Mucosa of stomach (tissue), 1 donor: ENCODE data around the gene EPB41L4B.

ENCODE experiments used
- H3K27me3 ChIP-seq: one replicate; pipeline ENCODE4 v1.7.0; 2013; ENCODE audit warnings: mild to moderate bottlenecking, low read length; ENCODE audit not compliant: control insufficient read depth, insufficient read depth
- H3K36me3 ChIP-seq: one replicate; pipeline ENCODE4 v1.7.0; 2013; ENCODE audit warnings: low read length; ENCODE audit not compliant: control insufficient read depth, insufficient read depth
- H3K4me1 ChIP-seq: one replicate; pipeline ENCODE4 v1.7.0; 2013; ENCODE audit warnings: mild to moderate bottlenecking, low read length; ENCODE audit not compliant: control insufficient read depth, insufficient read depth
- H3K4me3 ChIP-seq: one replicate; pipeline ENCODE4 v1.7.0; 2013; ENCODE audit warnings: low read length
- H3K9ac ChIP-seq: one replicate; pipeline ENCODE4 v1.7.0; 2013; ENCODE audit warnings: mild to moderate bottlenecking, low read length, moderate library complexity
- H3K9me3 ChIP-seq: one replicate; pipeline ENCODE4 v1.7.0; 2013; ENCODE audit warnings: mild to moderate bottlenecking, low read length, moderate library complexity; ENCODE audit not compliant: control insufficient read depth
- donor health status: Pancreatic carcinoma.

The EPB41L4B gene

GRCh38 chr9:109176963-109177362 lies 143.9 kb downstream of the EPB41L4B start:
- no peaks in the 10 kb centered on the region for H3K36me3 ChIP-seq
- no peaks in the 10 kb centered on the region for H3K4me1 ChIP-seq
- H3K9ac ChIP-seq: no peak overlapping the region
- no peaks in the 10 kb centered on the region for H3K9me3 ChIP-seq
- peaks cover 4% of the 10 kb centered on the region for H3K27me3 ChIP-seq
- no peak overlapping the region for H3K4me3 ChIP-seq

DNA sequence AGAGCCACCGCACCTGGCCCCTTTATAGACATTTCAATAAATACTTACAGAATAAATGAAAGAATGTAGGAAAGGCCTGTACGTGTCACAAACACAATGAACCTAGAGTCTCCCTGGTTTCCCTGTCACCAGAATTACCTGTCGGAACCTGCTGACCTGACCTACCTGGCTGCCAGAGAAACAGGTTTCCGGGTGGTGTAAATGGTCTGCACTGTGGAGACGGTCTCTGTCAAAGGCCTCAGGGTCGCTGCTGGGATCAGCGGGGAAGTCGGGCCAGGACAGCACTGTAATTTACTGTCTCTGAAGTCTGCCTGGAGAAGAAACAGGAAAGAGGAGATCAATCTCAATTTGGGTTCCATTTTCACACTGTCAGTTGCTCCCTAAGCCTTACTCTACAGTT lies 144.5 kb downstream of the EPB41L4B start:
- H3K9me3 ChIP-seq: no peaks in the 10 kb centered on the region
- H3K27me3 ChIP-seq: peaks cover 5% of the 10 kb centered on the region
- no peak overlapping the region for H3K4me3 ChIP-seq
- H3K36me3 ChIP-seq: no peaks in the 10 kb centered on the region
- H3K9ac ChIP-seq: no peak overlapping the region
- H3K4me1 ChIP-seq: no peaks in the 10 kb centered on the region

GRCh38 chr9:109172935-109173334 lies 147.9 kb downstream of the EPB41L4B start:
- H3K9ac ChIP-seq: no peak overlapping the region
- H3K9me3 ChIP-seq: no peaks in the 10 kb centered on the region
- H3K27me3 ChIP-seq: peaks cover 5% of the 10 kb centered on the region
- H3K4me1 ChIP-seq: no peaks in the 10 kb centered on the region
- no peaks in the 10 kb centered on the region for H3K36me3 ChIP-seq
- no peak overlapping the region for H3K4me3 ChIP-seq

- Histone ChIP-seq H3K4me1 (no peaks in the 10 kb centered on the region), H3K9me3 (no peaks in the 10 kb centered on the region), H3K36me3 (no peaks in the 10 kb centered on the region), H3K27me3 (peaks cover 14% of the 10 kb centered on the region), H3K4me3 (no peak overlapping the region), H3K9ac (no peak overlapping the region)
Observed at GRCh38 chr9:109171926-109172325, 148.9 kb downstream of the EPB41L4B start.

DNA sequence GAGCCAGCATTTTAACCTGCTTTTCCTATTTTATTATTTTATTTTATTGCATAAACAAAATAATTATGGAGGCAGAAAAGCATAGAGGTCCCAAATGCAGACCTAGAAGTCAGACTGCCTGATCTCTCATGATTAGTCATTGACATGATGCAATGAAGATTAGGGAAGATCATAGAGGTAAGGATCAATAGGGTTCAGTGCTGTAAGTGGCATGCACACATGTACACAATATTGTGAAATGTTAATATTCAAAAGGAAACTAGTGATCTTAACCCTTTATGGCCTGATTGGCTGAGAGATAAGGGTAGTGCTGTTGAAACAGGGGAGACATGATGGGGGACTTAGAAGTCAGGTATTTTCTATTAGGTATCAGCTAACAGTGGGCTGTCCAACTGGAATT lies 152.7 kb downstream of the EPB41L4B start:
- Histone ChIP-seq H3K27me3 (peaks cover 25% of the 10 kb centered on the region), H3K36me3 (no peaks in the 10 kb centered on the region), H3K4me1 (no peaks in the 10 kb centered on the region), H3K4me3 (no peak overlapping the region), H3K9ac (no peak overlapping the region), H3K9me3 (no peaks in the 10 kb centered on the region)

DNA sequence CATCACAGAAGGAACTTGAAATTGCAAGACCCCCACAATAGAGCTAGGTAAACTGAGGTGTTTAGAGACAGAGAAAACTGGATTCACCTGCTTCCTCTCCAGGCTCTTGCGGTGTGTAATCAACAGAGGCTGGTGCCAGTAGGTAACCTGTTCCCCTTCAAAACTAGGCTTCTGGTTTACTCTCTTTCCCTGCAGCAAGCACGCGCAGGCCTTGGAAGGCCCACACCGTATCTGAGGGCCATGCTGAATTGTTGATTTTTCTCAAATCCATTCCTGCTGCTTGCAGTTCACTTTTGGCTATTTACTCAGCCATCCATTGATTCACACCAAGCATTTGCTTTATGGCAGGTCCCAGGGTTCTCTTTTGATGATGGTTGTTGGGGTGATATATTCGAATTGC lies 153.1 kb downstream of the EPB41L4B start:
- Histone ChIP-seq H3K4me3 (no peak overlapping the region), H3K36me3 (no peaks in the 10 kb centered on the region), H3K4me1 (no peaks in the 10 kb centered on the region), H3K27me3 (peaks cover 30% of the 10 kb centered on the region), H3K9me3 (no peaks in the 10 kb centered on the region), H3K9ac (peak overlapping the region; percentile 7)

DNA sequence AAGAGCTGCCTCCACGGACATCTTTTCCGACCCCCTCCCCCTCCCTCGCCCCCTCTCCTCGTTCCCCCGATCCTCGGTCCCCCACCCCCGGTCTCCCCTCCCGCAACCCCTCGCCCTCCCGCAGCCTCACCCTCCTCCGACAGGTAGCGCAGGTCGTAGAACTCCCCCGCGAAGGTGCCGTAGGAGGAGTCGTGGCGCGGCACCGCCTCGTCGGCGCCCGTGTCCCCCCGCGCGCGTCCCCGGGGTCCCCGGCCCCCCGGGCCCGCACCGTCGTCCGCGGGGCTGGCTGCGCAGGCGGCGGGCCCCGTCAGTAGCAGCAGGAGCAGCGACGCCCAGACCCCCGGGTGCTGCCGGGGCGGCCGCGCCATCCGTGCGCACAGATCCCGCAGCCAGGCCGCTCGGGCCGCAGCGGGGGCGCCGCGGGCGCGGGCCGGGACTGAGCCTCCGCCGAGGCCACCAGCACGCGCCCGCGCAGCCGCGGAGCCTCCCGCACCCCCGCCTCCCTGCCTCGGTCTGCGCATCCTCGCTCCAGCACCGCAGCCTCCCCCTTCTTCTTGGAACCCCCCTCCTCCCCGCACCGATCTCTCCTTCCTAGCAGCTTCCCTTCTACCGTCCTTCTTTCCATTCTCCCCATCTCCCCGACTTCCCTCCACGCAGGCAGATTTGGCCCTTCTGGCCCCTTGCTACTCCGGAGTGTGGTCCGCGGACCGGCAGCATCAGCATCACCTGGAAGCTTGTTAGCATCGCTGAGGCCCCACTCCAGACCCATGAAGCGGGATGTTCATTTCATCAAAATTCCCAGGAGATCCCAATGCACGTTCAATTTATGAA lies 153.9 kb downstream of the EPB41L4B start, which contains the start of gene FRRS1L:
Gene FRRS1L, minus strand, starts transcription at position 479 of the 831 bp plus-strand sequence. Its CDS starts 111 bp downstream, at position 368.
- no peaks in the 10 kb centered on the region for H3K9me3 ChIP-seq
- H3K9ac ChIP-seq: peak within 1 kb of the TSS; percentile 7
- no peaks in the 10 kb centered on the region for H3K4me1 ChIP-seq
- H3K27me3 ChIP-seq: peaks cover 26% of the 10 kb centered on the region
- no peaks in the 10 kb centered on the region for H3K36me3 ChIP-seq
- H3K4me3 ChIP-seq: no peak within 1 kb of the TSS

GRCh38 chr9:109166171-109166770 lies 154.6 kb downstream of the EPB41L4B start:
- no peak overlapping the region for H3K9ac ChIP-seq
- H3K27me3 ChIP-seq: peaks cover 26% of the 10 kb centered on the region
- no peak overlapping the region for H3K4me3 ChIP-seq
- no peaks in the 10 kb centered on the region for H3K36me3 ChIP-seq
- H3K9me3 ChIP-seq: no peaks in the 10 kb centered on the region
- no peaks in the 10 kb centered on the region for H3K4me1 ChIP-seq

- peaks cover 26% of the 10 kb centered on the region for H3K27me3 ChIP-seq
- H3K9ac ChIP-seq: no peak overlapping the region
- H3K4me3 ChIP-seq: no peak overlapping the region
- H3K36me3 ChIP-seq: no peaks in the 10 kb centered on the region
- no peaks in the 10 kb centered on the region for H3K9me3 ChIP-seq
- H3K4me1 ChIP-seq: no peaks in the 10 kb centered on the region
Observed at GRCh38 chr9:109164042-109164441, 156.8 kb downstream of the EPB41L4B start.

DNA sequence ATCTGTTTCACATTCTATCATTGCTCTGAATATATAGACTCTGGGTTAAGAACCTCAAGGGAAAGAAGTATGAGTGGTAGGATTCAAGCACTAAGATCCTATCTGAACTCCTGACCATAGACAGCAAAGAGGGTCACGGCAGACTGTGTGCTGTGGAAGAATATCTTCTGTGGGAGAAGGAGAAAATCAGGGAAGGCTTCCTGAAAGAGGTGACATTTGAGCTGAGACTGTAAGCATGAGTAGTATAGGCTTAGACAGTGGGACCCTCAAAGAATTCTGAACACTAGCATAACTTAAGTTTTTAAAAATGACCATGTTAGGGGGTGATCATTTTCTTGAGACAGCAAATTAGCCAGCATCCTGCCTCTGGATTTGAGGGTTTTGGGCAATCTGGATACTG lies 157.7 kb downstream of the EPB41L4B start:
- no peaks in the 10 kb centered on the region for H3K36me3 ChIP-seq
- peaks cover 26% of the 10 kb centered on the region for H3K27me3 ChIP-seq
- no peaks in the 10 kb centered on the region for H3K4me1 ChIP-seq
- no peak overlapping the region for H3K4me3 ChIP-seq
- no peaks in the 10 kb centered on the region for H3K9me3 ChIP-seq
- H3K9ac ChIP-seq: no peak overlapping the region

DNA sequence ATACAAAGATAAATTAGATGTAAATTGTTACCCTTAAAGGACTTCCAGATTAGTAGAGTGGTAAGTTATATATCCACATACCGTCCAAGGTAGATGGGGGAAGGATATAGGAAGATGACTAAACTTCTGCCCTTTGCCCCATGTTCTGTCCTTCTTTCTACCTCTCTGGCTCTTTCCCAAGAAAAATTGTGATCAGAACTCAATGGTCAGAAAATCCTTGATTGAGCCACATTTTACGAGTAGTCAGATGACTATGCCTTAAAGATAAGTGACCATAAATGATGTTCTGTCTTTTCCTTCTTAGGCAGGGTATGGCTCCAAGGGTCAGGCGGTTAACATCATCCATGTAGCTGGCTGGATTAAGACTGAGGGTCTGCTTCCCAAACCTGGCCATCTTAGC lies 158.2 kb downstream of the EPB41L4B start:
- Histone ChIP-seq H3K27me3 (peaks cover 23% of the 10 kb centered on the region), H3K4me3 (no peak overlapping the region), H3K9ac (no peak overlapping the region), H3K36me3 (no peaks in the 10 kb centered on the region), H3K9me3 (no peaks in the 10 kb centered on the region), H3K4me1 (no peaks in the 10 kb centered on the region)

GRCh38 chr9:109161471-109161870 lies 159.4 kb downstream of the EPB41L4B start:
- no peak overlapping the region for H3K4me3 ChIP-seq
- H3K4me1 ChIP-seq: no peaks in the 10 kb centered on the region
- H3K36me3 ChIP-seq: no peaks in the 10 kb centered on the region
- H3K9me3 ChIP-seq: no peaks in the 10 kb centered on the region
- H3K27me3 ChIP-seq: peaks cover 16% of the 10 kb centered on the region
- no peak overlapping the region for H3K9ac ChIP-seq
